T47D (cell line): Measurements from ENCODE around the gene TMEM176A.

Experiments used
- DNase-seq, 2 experiments: peaks; one replicate each; pipeline versions ENCODE4 v3.0.0 to v3.0.0-alpha.2; 2011 to 2012; ENCODE audit warnings: low read depth in 1 of 2, low spot score in 1 of 2
- JUND ChIP-seq: IDR thresholded peaks from 2 replicates; pipeline ENCODE4 v1.6.1; 2012; ENCODE audit warnings: low read depth
- in situ Hi-C: cut with HindIII; loops from 2 replicates; pipeline ENCODE4 v1.10.0; 2016; ENCODE audit warnings: low sequenced_read_pairs, low pct_unique_long_range_greater_than_20kb

TMEM176A gene

GRCh38 chr7:150778014-150778737 lies 22.4 kb upstream of the TMEM176A start:
- TF ChIP-seq JUND, result no peak
- in situ Hi-C loops, result no loop called here
- DNase-seq, result no peak

GRCh38 chr7:150778738-150779301 lies 21.7 kb upstream of the TMEM176A start:
- TF ChIP-seq JUND, result no peak
- in situ Hi-C loops, result no loop called here
- DNase-seq, result peak in 1 of 2 experiments; percentile 69

GRCh38 chr7:150780292-150780691 lies 20.3 kb upstream of the TMEM176A start:
- no peak for TF ChIP-seq JUND
- in situ Hi-C loops, result no loop called here
- no peak for DNase-seq

DNA sequence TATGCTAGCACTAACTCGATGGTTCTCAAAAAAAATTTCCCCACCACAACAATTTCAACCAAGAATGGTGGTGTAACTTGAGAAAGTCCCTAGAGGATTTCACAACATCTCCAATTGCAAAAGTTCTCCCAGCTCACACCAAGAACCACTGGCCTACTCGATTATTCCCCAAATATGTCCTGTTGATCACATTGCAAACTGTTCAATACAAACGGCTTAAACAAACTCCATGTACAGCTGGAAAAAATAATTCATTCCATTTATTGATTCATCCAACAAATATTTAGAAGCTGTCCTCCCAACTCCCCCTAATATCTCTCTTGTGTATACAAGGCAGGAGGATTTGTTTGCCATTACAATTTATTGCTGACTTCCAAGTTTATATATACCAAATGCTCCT lies 19.5 kb upstream of the TMEM176A start:
- in situ Hi-C loops, result no loop called here
- DNase-seq, result no peak
- TF ChIP-seq JUND, result no peak

GRCh38 chr7:150781961-150782360 lies 18.6 kb upstream of the TMEM176A start:
- DNase-seq, result no peak
- no peak for TF ChIP-seq JUND
- in situ Hi-C loops, result no loop called here

- in situ Hi-C loops, result no loop called here
- DNase-seq, result no peak
- TF ChIP-seq JUND, result no peak
Measured at GRCh38 chr7:150784120-150784736, 16.3 kb upstream of the TMEM176A start.

DNA sequence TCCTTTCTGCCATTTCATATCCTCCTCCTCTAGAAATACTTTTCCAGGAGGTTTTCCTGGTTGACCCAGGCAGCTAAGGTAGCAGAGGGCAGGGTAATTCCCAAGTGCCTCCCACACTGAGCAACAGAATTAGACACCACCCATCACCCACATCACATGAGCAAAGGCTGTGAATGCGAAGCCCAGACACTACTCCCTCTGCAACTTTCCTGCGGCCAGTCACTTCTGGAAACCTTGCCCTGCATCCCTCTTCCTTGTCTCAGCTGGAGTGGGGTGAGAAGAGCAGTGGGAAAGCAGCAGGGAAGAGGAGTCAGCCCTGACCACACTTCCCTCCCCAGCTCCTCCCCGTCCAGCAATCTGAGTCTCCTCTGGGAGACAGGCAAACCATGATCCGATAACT lies 15.6 kb upstream of the TMEM176A start:
- in situ Hi-C loops, result no loop called here
- TF ChIP-seq JUND, result no peak

DNA sequence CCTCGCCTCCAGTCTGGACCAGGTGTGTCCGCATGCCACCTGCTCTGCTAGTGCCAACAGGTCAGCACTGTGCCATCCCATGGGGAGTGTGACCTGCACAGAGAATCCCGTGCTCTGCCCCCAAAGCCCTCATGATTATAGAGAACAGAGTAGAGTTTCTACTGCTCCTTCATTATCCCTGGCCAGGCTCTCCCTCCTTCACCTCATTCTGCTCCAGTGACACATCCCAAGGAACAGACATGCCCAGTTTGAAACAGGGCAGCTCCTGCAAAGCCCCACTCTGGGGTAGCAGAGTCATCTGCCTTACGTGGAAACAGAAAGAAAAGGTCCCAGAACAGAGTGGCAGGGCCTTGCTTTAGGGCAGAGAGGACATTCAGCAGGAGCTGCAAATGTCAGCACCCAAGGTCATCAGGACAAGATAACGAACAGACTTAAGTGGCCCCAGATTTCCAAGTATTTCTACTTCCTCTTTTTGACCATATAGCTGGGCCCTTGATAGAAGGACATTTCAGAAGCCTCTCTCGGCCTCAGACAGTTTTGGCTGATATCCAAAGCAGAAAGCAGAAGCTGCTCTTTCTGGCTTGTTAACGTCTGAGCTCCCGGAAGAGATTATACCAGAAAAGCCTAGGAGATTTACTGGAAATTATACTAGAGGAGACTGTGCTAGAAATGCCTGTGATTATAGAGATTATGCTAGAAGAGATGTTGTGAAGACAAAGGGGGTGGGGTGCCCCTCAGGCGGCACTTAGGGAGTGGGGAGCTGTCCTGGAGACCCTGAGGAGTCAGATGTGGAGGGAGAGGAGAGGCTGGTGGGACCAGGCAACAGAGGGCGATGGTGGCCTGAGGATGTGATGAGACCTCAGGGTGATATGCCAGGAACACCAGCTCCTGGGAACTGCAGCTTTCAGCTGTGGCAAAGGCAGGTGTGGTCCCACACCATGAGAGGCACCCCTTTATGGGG lies 13.0 kb upstream of the TMEM176A start:
- no peak for TF ChIP-seq JUND
- no peak for DNase-seq
- in situ Hi-C loops, result no loop called here

More for the DNA sequence above, 15.6 kb upstream of the TMEM176A start:
- DNase-seq, result no peak

- TF ChIP-seq JUND, result no peak
- in situ Hi-C loops, result no loop called here
- no peak for DNase-seq
Measured at GRCh38 chr7:150788474-150789269, 11.9 kb upstream of the TMEM176A start.

DNA sequence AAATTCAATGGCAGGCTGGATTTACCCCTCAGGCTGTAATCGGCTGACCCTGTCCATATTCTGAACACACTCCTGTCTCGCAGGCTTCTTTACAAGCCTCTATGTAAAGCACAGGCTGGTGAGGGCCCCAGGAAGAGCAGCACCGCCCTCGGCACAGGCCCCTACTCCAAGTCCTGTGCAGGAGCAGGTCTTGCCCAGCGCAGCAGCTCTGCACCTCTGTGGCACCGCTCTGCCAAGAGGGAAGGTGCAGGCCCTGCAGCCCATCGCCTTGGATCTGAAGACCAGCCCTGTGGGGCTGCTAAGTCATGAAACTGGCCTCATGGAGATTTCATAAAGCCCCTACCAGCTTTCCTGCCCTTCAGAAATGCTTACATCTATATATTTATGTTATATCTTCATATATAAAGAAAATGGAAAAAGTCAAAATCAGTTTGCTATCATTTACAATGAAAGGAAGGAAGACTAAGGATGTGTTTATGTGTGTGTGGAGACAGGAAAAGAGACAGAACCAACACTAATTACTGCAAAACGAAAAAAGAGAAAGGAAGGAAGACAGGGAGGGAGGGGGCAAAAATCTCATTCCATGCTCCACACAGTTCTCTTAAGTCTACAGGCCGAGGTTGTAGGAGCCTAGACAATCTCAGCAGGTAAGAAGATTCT lies 10.0 kb upstream of the TMEM176A start:
- in situ Hi-C loops, result no loop called here

DNA sequence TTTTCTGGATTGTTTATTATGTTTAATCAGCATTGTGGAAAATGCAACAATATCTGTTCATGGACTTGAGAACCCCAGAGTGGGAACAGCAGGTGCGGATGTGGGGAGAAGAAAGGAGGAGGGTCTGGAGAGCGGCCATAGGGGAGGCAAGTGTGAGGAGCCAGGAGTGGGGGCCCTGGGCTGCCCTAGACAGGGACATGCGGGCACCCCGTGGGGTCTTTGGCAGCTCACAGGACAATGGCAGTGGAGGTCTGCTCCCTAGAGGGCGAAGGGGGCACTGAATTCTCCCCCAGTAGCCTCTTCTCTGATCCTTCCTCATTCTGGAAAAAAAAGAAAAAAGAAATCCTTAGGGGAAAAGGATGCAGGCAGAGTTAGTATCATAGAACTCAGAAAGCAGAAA lies 9.3 kb upstream of the TMEM176A start:
- DNase-seq, result no peak
- in situ Hi-C loops, result no loop called here
- no peak for TF ChIP-seq JUND

More for the DNA sequence above, 10.0 kb upstream of the TMEM176A start:
- no peak for TF ChIP-seq JUND
- no peak for DNase-seq
